SK-N-SH treated with all-trans-retinoic acid at 6 μM for 48 hours (cell line): ENCODE measurements around the gene ME3.

Experiments used
- ATAC-seq: fragments of 200-7000 bp; cut with Tn5 transposase; 3 replicates; pipeline ENCODE4 v1.9.1; 2020; ENCODE audit warnings: mild to moderate bottlenecking, moderate library complexity
- ARNTL ChIP-seq: fragments of 450-650 bp; formaldehyde crosslinking; IDR thresholded peaks from 2 replicates; pipeline ENCODE4 v1.5.0; 2020; ENCODE audit warnings: low read depth, mild to moderate bottlenecking, moderate library complexity, borderline replicate concordance
- BACH2 ChIP-seq: fragments of 250-450 bp; sonication (Bioruptor Pico); IDR thresholded peaks from 2 replicates; pipeline ENCODE4 v1.9.0; 2021; ENCODE audit warnings: mild to moderate bottlenecking, borderline replicate concordance
- GLIS3 ChIP-seq: fragments of 250-450 bp; sonication (Bioruptor Pico); IDR thresholded peaks from 2 replicates; pipeline ENCODE4 v1.5.0; 2020; ENCODE audit warnings: mild to moderate bottlenecking, moderate library complexity
- ISL1 ChIP-seq: fragments of 250-450 bp; sonication (Bioruptor Pico); IDR thresholded peaks from 2 replicates; pipeline ENCODE4 v2.1.2; 2022; ENCODE audit warnings: mild to moderate bottlenecking, moderate library complexity
- PPARA ChIP-seq: fragments of 250-450 bp; sonication (Bioruptor Pico); IDR thresholded peaks from 2 replicates; pipeline ENCODE4 v1.5.0; 2020; ENCODE audit warnings: mild to moderate bottlenecking, borderline replicate concordance
- RARB ChIP-seq: fragments of 250-450 bp; sonication (Bioruptor Pico); IDR thresholded peaks from 2 replicates; pipeline ENCODE4 v1.8.0; 2021; ENCODE audit warnings: mild to moderate bottlenecking, moderate library complexity
- SNAI2 ChIP-seq: fragments of 250-450 bp; sonication (Bioruptor Pico); IDR thresholded peaks from 2 replicates; pipeline ENCODE4 v1.5.0; 2020; ENCODE audit warnings: mild to moderate bottlenecking, moderate library complexity
- TCF4 ChIP-seq: fragments of 250-450 bp; sonication (Bioruptor Pico); IDR thresholded peaks from 2 replicates; pipeline ENCODE4 v1.8.0; 2021; ENCODE audit warnings: mild to moderate bottlenecking, moderate library complexity, borderline replicate concordance
- TOX ChIP-seq: fragments of 250-450 bp; sonication (Bioruptor Pico); IDR thresholded peaks from 2 replicates; pipeline ENCODE4 v1.8.0; 2021; ENCODE audit warnings: mild to moderate bottlenecking, moderate library complexity, borderline replicate concordance
- ZFP3 ChIP-seq: fragments of 250-450 bp; sonication (Bioruptor Pico); IDR thresholded peaks from 2 replicates; pipeline ENCODE4 v1.5.0; 2020; ENCODE audit warnings: mild to moderate bottlenecking, moderate library complexity
- ZFP30 ChIP-seq: fragments of 450-650 bp; formaldehyde crosslinking; IDR thresholded peaks from 2 replicates; pipeline ENCODE4 v1.5.0; 2022; ENCODE audit warnings: mild to moderate bottlenecking, moderate library complexity
- ZNF70 ChIP-seq: fragments of 450-650 bp; formaldehyde crosslinking; IDR thresholded peaks from 2 replicates; pipeline ENCODE4 v1.5.0; 2020; ENCODE audit warnings: mild to moderate bottlenecking, moderate library complexity
- ZNF8 ChIP-seq: fragments of 450-650 bp; formaldehyde crosslinking; IDR thresholded peaks from 2 replicates; pipeline ENCODE4 v1.5.0; 2020; ENCODE audit warnings: mild to moderate bottlenecking, moderate library complexity
- TF ChIP-seq, protein P1 (sequence below): fragments of 250-450 bp; sonication (Bioruptor Pico); IDR thresholded peaks from 2 replicates; pipeline ENCODE4 v1.8.0; 2020; ENCODE audit warnings: mild to moderate bottlenecking, moderate library complexity, borderline replicate concordance
- TF ChIP-seq, protein P2 (sequence below): fragments of 250-450 bp; sonication (Bioruptor Pico); IDR thresholded peaks from 2 replicates; pipeline ENCODE4 v1.5.0; 2020; ENCODE audit warnings: mild to moderate bottlenecking, moderate library complexity
- TF ChIP-seq, protein P3 (sequence below): fragments of 250-450 bp; sonication (Bioruptor Pico); IDR thresholded peaks from 2 replicates; pipeline ENCODE4 v1.5.1; 2021; ENCODE audit warnings: mild to moderate bottlenecking, moderate library complexity
- TF ChIP-seq, protein P4 (sequence below): fragments of 250-450 bp; sonication (Bioruptor Pico); IDR thresholded peaks from 2 replicates; pipeline ENCODE4 v1.5.1; 2020; ENCODE audit warnings: low read depth, mild to moderate bottlenecking, moderate library complexity
- TF ChIP-seq, protein P5 (sequence below): fragments of 250-450 bp; sonication (Bioruptor Pico); IDR thresholded peaks from 2 replicates; pipeline ENCODE4 v1.8.0; 2021; ENCODE audit warnings: low read depth, mild to moderate bottlenecking, moderate library complexity, borderline replicate concordance

Gene ME3

DNA sequence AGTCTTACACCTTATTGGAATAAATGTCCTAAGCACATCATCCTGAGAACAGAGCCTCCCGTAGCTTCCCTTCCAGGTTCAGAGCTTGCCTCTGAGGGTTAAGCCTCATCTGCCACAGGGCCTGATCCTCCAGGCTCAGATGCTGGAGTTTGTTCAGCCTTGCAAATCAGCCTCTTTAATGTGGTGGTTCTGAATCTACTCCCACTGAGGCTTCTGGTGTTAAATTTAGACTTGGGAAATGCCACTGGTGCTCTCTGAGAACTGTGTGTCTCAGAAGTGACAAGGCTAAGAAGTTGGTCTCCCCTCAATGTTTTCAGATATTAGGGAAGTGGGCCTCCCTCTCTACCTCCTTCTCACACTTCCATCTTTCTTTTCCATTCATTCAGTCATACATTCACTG is 229.0 kb downstream of the ME3 start (continued):
- TF ChIP-seq, protein P1, sequence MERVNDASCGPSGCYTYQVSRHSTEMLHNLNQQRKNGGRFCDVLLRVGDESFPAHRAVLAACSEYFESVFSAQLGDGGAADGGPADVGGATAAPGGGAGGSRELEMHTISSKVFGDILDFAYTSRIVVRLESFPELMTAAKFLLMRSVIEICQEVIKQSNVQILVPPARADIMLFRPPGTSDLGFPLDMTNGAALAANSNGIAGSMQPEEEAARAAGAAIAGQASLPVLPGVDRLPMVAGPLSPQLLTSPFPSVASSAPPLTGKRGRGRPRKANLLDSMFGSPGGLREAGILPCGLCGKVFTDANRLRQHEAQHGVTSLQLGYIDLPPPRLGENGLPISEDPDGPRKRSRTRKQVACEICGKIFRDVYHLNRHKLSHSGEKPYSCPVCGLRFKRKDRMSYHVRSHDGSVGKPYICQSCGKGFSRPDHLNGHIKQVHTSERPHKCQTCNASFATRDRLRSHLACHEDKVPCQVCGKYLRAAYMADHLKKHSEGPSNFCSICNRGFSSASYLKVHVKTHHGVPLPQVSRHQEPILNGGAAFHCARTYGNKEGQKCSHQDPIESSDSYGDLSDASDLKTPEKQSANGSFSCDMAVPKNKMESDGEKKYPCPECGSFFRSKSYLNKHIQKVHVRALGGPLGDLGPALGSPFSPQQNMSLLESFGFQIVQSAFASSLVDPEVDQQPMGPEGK (CRISPR knock-in tag): no peak
- TF ChIP-seq SNAI2 (CRISPR knock-in tag): no peak
- TF ChIP-seq ZNF8: no peak
- no peak for TF ChIP-seq ISL1 (CRISPR knock-in tag)
- TF ChIP-seq ARNTL (CRISPR knock-in tag): no peak
- no peak for TF ChIP-seq ZNF70 (CRISPR knock-in tag)

DNA sequence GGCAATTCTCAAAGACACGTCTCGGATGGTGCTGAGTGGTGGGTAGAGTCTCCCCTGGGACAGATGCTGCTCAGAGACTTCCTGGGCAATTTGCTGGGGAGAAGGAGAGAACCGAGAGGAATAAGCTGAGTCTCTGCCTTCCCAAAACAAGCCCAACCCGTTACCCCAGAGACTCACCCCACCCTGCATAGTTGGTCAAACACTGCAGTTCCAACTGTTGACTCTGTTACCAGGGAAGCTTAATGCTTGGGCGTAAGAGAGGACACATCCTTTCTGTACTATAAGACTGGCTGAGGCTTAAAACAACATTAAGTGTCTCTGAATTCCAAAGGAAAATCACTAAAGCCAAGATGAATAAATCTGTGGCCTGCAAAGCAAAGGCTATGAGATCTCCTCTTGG is 229.6 kb downstream of the ME3 start:
- TF ChIP-seq ZNF8: no peak
- no peak for TF ChIP-seq ZFP3 (CRISPR knock-in tag)
- no peak for TF ChIP-seq SNAI2 (CRISPR knock-in tag)
- TF ChIP-seq PPARA (CRISPR knock-in tag): no peak
- TF ChIP-seq, protein P2, sequence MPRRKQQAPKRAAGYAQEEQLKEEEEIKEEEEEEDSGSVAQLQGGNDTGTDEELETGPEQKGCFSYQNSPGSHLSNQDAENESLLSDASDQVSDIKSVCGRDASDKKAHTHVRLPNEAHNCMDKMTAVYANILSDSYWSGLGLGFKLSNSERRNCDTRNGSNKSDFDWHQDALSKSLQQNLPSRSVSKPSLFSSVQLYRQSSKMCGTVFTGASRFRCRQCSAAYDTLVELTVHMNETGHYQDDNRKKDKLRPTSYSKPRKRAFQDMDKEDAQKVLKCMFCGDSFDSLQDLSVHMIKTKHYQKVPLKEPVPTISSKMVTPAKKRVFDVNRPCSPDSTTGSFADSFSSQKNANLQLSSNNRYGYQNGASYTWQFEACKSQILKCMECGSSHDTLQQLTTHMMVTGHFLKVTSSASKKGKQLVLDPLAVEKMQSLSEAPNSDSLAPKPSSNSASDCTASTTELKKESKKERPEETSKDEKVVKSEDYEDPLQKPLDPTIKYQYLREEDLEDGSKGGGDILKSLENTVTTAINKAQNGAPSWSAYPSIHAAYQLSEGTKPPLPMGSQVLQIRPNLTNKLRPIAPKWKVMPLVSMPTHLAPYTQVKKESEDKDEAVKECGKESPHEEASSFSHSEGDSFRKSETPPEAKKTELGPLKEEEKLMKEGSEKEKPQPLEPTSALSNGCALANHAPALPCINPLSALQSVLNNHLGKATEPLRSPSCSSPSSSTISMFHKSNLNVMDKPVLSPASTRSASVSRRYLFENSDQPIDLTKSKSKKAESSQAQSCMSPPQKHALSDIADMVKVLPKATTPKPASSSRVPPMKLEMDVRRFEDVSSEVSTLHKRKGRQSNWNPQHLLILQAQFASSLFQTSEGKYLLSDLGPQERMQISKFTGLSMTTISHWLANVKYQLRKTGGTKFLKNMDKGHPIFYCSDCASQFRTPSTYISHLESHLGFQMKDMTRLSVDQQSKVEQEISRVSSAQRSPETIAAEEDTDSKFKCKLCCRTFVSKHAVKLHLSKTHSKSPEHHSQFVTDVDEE (CRISPR knock-in tag): no peak
- TF ChIP-seq ISL1 (CRISPR knock-in tag): no peak
- TF ChIP-seq, protein P3, sequence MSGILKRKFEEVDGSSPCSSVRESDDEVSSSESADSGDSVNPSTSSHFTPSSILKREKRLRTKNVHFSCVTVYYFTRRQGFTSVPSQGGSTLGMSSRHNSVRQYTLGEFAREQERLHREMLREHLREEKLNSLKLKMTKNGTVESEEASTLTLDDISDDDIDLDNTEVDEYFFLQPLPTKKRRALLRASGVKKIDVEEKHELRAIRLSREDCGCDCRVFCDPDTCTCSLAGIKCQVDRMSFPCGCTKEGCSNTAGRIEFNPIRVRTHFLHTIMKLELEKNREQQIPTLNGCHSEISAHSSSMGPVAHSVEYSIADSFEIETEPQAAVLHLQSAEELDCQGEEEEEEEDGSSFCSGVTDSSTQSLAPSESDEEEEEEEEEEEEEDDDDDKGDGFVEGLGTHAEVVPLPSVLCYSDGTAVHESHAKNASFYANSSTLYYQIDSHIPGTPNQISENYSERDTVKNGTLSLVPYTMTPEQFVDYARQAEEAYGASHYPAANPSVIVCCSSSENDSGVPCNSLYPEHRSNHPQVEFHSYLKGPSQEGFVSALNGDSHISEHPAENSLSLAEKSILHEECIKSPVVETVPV (CRISPR knock-in tag): no peak
- TF ChIP-seq TOX: no peak
- TF ChIP-seq, protein P4, sequence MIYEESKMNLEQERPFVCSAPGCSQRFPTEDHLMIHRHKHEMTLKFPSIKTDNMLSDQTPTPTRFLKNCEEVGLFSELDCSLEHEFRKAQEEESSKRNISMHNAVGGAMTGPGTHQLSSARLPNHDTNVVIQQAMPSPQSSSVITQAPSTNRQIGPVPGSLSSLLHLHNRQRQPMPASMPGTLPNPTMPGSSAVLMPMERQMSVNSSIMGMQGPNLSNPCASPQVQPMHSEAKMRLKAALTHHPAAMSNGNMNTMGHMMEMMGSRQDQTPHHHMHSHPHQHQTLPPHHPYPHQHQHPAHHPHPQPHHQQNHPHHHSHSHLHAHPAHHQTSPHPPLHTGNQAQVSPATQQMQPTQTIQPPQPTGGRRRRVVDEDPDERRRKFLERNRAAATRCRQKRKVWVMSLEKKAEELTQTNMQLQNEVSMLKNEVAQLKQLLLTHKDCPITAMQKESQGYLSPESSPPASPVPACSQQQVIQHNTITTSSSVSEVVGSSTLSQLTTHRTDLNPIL: no peak
- TF ChIP-seq ARNTL (CRISPR knock-in tag): no peak
- TF ChIP-seq GLIS3 (CRISPR knock-in tag): no peak
- TF ChIP-seq, protein P5, sequence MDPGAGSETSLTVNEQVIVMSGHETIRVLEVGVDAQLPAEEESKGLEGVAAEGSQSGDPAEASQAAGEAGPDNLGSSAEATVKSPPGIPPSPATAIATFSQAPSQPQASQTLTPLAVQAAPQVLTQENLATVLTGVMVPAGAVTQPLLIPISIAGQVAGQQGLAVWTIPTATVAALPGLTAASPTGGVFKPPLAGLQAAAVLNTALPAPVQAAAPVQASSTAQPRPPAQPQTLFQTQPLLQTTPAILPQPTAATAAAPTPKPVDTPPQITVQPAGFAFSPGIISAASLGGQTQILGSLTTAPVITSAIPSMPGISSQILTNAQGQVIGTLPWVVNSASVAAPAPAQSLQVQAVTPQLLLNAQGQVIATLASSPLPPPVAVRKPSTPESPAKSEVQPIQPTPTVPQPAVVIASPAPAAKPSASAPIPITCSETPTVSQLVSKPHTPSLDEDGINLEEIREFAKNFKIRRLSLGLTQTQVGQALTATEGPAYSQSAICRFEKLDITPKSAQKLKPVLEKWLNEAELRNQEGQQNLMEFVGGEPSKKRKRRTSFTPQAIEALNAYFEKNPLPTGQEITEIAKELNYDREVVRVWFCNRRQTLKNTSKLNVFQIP (CRISPR knock-in tag): no peak
- no peak for TF ChIP-seq BACH2 (CRISPR knock-in tag)
- no peak for ATAC-seq

DNA sequence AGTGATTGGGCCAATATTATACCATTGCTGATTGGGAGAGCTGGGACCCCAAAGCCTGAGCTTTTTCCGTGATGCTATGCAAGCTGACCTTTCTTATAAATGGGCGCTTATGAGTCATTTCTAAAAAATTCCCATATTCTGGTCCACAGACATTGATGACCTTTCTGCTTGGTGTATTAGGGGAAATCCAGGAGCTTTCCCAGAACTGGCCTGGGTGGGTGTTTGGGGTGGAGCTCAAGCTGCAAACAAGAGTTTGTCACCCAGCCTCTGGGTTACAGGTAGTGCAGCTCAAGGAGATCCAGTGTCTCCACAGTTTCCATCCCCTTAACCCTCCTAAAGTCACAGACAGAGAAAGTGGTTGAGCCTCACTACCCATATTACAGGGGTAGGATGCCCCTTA is 230.0 kb downstream of the ME3 start:
- no peak for ATAC-seq
- TF ChIP-seq ISL1 (CRISPR knock-in tag): no peak
- TF ChIP-seq, protein P1 (CRISPR knock-in tag): no peak
- no peak for TF ChIP-seq BACH2 (CRISPR knock-in tag)
- no peak for TF ChIP-seq TOX
- TF ChIP-seq ZFP30 (CRISPR knock-in tag): no peak
- no peak for TF ChIP-seq GLIS3 (CRISPR knock-in tag)
- TF ChIP-seq, protein P2 (CRISPR knock-in tag): no peak
- TF ChIP-seq, protein P5 (CRISPR knock-in tag): no peak
- TF ChIP-seq PPARA (CRISPR knock-in tag): no peak
- no peak for TF ChIP-seq ZFP3 (CRISPR knock-in tag)
- no peak for TF ChIP-seq ZNF70 (CRISPR knock-in tag)
- TF ChIP-seq RARB (CRISPR knock-in tag): no peak
- no peak for TF ChIP-seq ZNF8
- no peak for TF ChIP-seq TCF4 (CRISPR knock-in tag)
- TF ChIP-seq SNAI2 (CRISPR knock-in tag): no peak
